GM18499 (cell line): Measurements from ENCODE around the gene OGFR.
"Not testable (repeated sequence)": the region's sequence is repeated elsewhere in the genome, so short reads cannot be mapped to it uniquely, and the experiment has no call there.

Source experiments
- ATAC-seq: cut with Tn5 transposase; IDR thresholded peaks from one replicate; pipeline ENCODE4 v1.9.1; 2021; ENCODE audit warnings: moderate number of reproducible peaks; ENCODE audit not compliant: insufficient read depth, unreplicated experiment

OGFR gene

DNA sequence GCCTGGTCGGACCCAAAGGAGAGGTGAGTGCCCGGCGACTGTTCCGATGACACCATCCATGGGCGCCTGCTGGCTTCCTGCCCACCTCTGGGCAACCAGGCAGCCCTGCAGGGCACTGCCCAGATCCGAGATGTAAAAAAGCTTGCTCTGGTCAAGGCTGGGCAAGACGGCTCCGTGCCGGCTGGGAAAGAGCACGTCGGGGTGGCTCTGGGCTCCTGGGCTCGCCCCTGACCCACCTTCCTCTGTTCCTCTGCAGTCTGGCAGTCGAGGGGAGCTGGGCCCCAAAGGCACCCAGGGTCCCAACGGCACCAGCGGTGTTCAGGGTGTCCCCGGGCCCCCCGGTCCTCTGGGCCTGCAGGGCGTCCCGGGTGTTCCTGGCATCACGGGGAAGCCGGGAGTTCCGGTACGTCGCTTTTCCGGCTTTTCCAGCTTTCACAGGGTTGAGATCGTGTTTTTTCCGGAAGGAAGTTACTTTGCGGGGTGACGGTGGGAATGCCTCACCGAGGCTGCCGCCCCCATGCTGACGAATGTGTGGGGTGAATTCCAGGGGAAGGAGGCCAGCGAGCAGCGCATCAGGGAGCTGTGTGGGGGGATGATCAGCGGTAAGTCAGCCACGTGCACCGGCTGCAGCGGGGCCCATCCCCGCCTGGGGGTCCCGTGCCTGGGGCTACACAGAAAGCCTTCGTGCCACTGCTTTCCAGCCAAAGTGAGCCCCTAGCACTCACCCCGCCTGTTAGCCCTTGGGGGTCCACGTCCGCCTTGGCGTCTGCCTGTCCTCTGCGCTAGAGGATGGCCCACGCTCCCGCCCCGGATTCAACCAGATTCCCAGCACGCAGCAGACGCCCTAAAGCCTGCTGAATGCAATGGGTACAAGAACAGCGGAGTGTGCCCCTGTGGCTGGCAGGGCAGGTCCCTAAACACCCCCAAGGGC, 31.6 kb downstream of the OGFR start:
- ATAC-seq = no peak

DNA sequence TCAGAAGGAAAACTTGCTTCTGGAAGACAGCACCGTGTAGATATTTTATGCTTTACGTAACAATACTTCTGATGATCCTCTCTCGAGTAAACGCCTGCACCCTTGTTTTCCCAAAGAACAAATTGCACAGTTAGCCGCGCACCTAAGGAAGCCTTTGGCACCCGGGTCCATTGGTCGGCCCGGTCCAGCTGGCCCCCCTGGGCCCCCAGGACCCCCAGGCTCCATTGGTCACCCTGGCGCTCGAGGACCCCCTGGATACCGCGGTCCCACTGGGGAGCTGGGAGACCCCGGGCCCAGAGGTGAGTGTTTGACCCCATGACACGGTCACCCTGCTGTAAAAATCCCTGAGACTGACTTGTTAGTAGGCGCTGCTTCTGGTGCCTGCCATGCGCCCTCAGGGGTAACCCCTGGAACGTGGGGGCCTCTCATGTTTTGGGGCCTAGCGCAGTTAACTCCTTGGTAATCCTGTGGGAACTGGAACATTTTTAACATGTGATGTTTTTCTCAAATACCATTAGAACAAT, 32.4 kb downstream of the OGFR start:
- ATAC-seq = no peak

DNA sequence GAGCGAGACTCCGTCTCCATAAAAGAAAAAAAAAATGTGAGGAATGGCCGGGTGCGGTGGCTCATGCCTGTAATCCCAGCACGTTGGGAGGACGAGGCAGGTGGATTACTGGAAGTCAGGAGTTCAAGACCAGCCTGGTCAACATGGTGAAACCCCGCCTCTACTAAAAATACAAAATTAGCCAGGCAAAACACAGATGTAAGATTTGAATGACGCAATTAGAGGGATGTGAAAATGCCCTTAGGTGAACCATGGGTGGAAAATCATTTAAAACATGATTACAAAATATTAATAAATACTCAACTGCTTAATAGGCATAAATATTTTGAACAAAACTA, 33.1 kb downstream of the OGFR start:
- no peak for ATAC-seq

DNA sequence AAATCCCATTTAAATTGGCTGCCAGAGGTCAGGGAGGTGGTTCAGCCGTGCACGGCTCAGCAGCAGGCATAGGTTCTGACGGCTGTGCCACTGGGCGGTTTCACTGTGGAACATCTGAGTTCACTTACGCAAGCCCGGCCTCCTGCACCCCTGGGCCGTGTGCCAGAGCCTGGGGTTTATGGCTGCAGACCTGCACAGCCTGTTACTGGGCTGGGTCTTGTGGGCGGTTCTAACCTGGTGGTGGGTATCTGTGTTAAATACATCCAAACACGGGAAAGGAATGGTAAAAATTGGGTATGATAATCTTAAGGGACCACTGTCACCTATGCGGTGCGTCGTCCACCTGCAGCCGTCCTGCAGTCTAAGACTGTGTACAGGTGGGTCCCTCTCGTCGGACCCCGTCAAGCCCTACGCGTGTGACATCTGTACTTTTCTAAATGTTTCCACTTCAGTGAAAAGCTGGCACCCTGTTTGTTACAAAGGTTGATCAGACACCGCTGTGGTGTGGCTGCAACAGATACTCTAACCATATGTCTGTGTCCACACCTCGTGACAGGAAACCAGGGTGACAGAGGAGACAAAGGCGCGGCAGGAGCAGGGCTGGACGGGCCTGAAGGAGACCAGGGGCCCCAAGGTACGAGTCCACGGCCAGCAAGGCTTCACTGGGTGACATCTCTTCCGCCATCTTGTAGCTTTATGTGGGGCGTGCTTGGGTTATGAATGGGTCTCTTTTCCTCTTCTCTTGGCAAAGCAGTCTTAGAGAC, 33.7 kb downstream of the OGFR start:
- no peak for ATAC-seq

DNA sequence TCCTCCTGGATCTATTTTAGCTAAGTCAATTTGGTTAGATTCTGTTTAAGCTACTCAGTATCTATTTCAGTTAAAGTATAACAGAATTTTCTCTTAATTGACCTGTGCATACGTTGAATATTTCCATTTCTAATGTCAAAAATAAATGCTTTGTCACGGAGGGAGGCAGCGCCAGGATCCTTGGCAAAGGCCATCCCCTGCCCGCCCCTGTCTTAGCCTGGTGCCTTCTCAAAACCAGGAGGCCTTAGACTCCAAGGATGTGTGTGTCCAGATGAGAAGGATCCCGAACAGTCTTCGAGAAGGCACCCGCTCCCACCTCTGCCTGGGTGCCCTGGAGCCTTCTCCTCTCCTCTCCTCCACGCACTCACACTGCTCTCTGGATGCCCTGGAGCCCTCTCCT, 34.6 kb downstream of the OGFR start:
- no peak for ATAC-seq

DNA sequence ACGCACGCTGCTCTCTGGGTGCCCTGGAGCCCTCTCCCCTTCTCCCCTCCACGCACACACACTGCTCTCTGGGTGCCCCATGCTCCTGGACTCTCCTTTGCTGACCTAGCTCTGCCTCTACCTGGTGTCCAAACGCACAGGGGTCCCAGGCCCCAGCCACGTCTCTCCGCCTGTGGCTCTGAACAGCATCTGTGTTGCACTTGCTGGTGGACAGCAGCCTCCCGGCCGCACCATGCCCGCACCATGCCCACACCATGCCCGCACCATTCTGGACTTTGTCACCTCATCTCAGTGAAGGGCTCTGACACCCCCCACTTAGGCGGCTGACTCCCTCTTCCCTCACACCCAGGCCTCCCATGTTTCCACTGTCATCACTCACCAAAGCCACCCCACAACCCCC, 35.2 kb downstream of the OGFR start:
- no peak for ATAC-seq

DNA sequence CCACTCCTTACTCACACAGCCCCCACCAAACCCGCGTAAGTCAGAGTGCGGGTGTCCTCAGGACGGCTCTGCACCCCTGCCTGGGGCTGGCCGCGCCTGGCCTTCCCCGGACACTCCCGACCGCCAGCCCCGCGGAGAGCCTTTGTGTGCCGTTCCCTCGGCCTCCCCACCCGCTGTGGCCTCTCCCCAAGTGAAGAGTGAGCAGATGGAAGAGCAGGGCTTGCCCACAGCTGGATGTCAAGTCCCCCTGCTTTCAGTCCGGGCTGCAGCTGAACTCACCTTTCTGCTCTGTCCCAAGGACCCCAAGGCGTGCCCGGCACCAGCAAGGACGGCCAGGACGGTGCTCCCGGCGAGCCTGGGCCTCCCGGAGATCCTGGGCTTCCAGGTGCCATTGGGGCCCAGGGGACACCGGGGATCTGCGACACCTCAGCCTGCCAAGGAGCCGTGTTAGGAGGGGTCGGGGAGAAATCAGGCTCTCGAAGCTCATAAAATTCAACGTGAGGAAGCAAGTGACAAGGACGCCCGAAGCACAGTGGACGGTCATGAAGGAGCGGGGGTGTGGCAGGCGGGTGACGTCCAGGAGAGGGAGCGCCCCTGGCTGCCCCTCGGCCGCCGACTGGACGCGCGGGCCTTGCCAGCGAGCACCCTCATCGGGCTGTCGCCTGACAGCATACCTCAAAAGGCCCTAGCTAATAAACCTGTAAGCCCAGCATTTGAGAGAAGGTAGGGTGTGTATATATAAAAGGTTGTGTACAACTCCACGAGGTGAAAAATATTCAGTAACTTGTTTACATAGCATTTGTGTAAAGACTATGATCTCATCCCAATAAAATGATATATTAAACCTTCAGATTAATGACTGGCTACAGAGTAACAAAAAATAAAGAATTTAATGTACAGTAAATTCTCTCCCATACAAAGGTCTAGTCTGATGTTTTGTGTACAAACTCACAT, 35.9 kb downstream of the OGFR start:
- no peak for ATAC-seq

DNA sequence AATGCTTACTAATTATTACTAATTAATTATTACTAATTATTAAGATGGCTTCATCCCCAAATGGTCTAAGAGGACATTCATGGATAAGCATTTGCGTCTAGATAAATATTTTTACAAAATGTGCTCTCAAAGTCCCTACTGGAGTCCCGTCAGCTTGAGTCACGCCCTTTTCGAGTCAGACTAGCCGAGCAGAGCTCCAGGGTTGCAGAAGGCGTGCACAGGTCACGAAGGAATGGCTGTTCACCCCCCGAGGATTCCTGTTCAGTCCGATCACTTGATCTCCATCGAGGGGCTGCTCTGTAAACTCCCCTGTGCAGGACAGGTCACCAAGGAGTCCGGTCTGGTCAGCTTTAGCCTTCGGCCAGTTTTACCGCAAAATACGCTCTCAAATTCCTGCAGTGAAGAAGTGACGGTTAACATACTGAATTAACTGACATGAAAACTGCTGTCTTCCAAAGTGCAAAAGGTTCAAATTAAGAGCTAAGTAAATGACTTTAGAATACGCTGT, 37.1 kb downstream of the OGFR start:
- ATAC-seq = no peak

DNA sequence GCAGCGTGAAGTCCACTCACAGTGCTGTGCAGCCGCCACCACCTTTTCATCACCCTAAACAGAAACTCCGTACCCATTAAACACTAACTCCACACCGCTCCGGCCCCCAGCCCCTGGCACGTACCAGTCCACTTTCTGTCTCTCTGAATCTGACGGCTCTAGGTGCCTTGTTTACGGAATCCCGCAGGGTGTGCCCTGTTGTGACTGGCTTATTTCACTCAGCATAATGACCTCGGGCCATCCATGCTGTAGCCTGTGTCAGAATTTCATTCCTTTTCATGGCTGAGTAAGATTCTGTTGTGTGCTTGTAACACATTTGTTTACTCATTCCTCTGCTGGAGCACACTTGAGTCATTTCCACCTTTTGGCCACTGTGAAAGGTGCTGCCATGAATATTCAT, 39.0 kb downstream of the OGFR start:
- no peak for ATAC-seq

DNA sequence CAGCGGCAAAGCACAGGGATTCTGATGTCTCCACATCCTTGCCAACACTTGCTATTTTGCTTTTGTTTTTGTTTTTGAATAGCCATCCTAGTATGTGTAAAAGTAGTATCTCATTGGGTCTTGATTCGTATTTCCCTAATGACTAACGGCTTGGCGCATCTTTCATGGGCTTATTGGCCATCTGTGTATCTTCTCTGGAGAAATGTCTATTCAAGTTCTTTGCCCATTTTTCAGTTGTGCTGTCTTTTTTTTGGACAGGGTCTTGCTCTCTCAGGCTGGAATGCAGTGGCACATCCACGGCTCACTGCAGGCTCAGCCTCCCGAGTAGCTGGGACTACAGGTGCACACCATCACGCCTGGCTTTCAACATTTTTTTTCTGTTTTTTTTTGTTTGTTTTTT, 39.5 kb downstream of the OGFR start:
- ATAC-seq = no peak

DNA sequence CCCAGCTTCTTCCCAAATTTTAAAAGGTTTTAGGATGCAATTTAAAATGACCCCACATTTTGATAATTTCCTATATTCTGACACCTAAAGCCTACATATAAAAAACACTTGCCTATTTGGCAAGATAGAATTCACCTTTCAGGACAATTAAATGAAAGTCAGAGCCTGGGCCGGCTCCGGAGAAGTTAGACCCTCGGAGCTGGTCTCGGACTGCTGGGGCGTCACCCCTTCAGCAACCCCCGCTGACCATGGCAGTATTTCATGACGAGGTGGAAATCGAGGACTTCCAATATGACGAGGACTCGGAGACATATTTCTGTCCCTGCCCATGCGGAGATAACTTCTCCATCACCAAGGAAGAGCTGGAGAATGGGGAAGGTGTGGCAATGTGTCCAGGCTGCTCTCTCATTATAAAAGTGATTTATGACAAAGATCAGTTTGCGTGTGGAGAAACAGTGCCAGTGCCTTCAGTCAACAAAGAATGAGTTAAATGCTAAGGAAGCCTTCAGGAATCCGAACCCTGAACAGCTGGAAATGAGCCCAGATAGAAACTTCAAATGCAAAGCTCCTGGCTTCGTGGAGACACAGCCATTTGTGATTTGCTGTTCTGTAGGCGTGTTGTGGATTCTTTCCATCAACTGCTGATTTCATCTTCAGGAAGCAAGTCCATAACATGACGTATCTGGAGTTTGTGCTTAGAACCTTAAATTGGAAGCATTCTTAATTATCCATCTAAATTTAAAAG, 41.0 kb downstream of the OGFR start:
- no peak for ATAC-seq

DNA sequence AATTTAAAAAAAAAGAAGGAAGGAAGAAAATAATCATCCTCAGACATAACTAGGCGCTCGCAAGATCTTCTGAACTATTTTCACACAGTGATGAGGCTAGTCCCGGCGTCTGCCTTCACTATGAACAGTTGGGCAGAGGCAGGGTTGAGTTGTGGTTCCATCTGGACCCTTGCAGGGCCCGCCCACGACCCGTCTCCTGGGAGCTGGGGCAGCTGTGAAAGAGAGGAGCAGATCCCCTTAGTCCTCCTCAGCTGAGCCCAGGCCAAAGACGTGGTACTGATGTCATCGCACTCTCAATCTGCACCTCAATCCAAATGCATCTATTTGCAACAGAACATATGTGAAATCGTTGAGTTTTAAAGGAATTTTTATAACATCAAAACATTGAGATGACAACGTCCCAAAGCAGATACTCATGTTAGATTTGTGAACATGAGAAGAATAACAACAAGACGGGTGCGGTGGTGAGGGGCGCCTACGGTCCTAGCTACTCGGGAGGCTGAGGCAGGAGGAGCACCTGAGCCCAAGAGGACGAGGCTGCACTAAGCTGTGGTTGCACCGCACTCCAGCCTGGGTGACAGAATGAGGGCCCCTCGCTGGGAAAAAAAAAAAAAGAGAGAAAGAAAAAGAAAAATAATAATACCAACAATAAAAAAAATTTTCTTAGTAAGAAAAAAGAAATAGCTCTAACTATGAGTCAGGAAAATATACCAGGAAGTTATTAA, 41.7 kb downstream of the OGFR start:
- no peak for ATAC-seq

DNA sequence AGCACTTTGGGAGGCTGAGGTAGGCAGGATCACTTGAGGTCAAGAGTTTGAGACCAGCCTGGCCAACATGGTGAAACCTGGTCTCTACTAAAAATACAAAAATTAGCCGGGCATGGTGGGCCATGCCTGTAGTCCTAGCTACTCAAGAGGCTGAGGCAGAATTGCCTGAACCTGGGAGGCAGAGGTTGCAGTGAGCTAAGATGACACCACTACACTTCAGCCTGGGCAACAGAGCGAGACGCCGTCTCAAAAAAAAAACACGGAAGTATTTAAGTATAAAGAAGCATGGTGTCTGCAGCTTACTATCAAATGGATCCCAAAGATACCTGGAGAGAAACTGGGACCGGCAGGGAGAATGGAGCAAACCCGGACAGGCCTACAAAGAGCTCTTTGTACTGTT, 44.3 kb downstream of the OGFR start:
- ATAC-seq = not testable (repeated sequence)

DNA sequence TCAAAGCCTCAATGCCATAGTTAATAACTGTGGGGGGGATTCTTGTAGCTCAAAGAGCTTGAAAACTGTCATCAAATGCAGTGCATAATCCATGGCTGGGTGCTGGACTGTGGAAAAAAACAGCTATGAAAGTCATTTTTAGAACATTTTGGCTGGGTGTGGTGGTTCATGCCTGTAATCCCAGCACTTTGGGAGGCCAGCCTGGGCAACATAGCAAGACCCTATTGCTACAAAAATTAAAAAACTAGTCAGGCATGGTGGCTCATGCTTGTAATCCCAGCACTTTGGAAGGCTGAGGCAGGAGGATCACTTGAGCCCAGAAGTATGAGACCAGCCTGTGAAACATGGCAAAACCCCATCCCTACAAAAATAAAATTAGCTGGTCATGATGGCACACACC, 44.8 kb downstream of the OGFR start:
- ATAC-seq = no peak

DNA sequence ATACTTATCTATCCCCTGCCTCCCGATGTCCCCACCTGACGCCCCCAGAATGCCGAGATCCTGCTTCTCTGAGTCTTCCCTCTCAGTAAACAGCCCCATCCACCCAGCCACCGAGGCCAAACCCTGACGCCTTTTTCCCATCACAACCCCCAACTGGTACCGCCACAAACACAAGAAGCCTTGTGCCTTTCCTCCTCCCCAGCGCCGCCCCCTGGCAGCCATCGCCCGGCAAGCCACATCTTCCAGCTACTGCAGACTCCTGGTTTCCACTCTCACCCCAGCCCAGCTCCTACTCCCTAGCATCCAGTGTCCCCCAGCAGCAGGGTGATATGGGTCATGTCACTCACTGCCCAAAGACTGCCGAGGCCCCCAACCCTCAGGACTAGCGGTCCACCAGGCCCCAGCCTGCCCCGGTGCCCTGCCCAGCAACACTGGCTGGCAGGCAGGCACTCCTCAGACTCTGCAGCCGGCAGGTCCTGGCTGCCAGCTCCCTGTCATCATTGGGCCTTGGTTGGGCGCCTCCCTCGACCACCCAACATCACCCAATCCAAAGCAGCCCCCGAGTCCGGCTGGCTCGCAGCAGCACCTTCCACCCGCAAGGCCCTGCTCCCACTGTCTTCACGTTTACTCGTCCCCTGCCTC, 45.8 kb downstream of the OGFR start:
- no peak for ATAC-seq

DNA sequence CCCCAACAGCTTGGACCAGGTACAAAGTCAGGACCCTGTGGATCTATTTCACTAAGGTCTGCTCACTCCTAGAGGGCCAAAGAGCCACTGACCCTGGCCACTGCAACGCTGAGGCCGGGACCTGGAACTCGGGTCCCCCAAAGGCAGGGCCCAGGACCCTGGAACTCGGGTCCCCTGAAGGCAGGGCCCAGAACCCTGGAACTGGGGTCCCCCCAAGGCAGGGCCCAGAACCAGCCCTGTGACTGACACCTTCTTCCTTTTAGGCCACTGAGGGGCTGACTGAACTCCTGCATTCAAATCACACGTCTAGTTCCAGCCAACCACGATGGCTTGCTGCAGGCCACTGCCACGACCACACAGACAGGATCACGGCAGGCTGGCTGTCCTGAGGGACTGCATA, 47.6 kb downstream of the OGFR start:
- no peak for ATAC-seq

DNA sequence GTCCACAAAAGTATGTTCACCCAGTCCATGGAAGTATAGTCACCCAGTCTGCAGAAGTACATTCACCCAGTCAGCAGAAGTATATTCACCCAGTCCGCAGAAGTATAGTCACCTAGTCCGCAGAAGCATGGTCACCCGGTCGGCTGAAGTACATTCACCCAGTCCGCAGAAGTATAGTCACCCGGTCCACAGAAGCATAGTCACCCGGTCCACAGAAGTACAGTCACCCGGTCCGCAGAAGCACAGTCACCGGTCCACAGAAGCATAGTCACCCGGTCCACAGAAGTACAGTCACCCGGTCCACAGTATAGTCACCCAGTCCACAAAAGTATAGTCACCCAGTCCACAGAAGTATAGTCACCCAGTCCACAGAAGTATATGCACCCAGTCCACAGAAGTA, 48.2 kb downstream of the OGFR start:
- ATAC-seq = no peak

DNA sequence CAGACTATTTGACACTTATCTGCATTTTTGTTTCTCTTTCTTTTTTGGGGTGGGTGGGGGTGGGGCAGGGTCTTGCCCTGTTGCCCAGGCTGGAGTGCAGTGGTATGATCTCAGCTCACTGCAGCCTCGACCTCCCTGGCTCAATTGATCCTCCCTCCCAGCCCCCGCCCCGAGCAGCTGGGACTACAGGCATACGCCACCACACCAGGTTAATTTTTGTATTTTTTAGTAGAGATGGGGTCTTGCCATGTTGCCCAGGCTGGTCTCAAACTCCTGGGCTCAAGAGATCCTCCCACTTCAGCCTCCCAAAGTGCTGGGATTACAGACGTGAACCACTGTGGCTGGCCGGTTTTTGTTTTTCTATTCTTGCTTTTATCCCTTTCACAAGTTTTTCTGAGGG, 48.7 kb downstream of the OGFR start:
- not testable (repeated sequence) for ATAC-seq
